HG03439 (cell line): ENCODE data around the gene RAB3A.
"Not testable (repeated sequence)": the region's sequence is repeated elsewhere in the genome, so short reads cannot be mapped to it uniquely, and the experiment has no call there.

ENCODE experiments used
- ATAC-seq: cut with Tn5 transposase; IDR thresholded peaks from one replicate; pipeline ENCODE4 v1.9.1; 2021; ENCODE audit warnings: mild to moderate bottlenecking, moderate library complexity; ENCODE audit not compliant: unreplicated experiment

The RAB3A gene

GRCh38 chr19:18224525-18225354 lies 20.9 kb upstream of the RAB3A start:
- ATAC-seq: peak; percentile 92

DNA sequence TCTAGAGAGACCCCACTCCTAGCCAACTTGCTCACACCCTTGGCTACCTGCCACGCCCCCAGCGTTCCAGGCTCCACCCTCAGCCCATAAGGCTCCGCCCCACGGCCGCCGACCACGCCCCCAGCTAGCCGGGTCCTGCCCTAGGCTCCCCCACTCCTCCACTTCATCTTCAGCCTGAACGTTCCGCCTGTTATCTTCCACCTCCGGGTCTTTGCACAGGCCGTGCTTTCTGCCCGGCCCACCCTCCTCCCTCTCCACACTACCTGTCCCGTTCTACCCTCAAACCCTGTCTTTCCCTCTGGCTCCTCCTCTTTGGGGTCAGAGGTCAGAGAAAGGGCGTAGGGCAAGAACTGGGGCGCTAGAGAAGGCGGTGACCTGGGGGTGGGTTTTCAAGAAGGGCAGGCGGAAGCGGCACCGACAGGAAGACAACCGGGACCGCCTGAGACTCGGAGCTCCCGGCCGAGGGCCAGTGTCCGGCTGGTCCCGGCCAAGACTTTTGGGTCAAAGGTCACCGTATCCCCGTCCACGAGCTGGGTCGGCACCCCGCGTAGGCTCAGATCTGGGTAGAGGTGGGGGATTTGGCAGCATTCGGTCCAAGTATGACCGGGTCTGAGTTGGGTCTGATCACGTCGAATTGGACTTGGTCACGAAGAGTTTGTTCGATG lies 20.1 kb upstream of the RAB3A start:
- peak; percentile 9 for ATAC-seq

DNA sequence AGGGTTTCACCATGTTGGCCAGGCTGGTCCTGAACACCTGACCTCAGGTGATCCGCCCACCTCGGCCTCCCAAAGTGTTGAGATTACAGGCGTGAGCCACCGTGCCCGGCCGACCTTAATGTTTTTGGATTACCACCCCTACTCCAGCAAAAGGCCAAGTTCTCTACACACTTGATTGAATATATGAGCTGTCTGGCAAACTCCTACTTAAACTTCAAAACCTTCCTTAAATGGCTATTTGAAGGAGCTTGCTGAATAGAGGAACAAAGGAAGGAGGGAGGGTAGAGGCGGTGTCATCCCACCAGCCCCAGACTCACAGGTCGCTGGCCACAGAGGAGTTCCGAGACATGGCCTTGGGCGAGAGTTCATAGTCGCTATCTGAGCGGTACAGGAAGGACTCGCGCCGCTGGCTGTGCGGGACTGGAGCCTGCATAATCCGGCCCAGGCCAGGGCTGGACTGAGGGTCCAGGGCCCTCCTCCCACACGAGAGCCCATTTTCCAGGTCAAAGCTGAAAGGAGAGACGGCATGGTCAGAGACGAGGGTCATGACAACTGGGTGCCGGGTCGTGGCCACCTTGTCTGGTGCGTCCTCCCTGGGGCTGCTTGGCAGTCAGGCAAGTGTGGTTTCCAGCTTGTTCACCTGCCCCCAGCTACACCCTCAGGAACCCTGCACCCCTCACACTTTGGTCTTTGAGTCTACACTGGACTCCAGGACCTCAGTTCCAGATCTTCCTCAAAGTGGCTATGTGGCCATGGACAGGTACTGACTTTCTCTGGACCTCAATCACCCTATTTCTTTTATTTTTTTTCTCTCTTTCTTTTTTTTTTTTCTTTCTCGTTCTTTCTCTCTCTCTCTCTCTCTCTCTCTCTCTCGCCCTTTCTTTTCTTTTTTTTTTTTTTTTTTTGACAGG lies 18.2 kb upstream of the RAB3A start:
- no peak for ATAC-seq

GRCh38 chr19:18220632-18221275 lies 16.9 kb upstream of the RAB3A start:
- ATAC-seq: no peak

DNA sequence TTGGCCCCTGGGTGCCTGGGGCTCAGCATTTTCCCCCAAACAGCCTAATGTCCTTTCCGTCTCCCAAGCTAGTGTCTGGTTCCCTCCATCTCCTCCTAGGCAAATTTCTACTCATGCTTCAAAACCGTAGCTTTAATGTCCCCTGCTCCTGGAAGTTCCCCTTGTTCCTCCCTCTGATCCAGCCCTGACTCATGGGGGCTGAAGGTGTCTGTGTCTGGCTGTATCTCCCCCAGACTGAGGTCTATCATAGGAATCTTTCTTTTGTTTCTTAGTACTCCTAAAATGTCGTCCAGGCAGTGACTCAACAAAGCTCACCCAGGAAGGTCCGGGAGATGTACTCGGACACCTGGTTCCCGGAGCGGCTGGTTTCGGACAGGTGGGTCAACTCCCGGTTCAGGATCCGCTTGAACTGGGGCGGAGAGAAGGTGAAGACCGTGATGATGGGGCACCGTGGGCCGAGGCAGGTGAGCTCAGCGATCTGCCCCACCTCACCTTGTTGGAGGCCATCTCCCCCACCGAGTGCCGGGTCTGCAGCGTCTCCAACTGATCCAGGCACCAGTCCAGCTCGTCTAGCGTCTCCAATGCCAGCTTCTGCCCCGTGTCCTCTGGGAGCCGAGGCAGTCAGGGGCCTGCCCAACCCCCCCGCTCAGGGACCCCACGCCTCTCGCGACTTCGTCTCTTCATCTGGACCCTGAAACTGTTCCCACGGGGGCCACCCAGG lies 16.2 kb upstream of the RAB3A start:
- ATAC-seq: no peak

- ATAC-seq: no peak
Measured at GRCh38 chr19:18218600-18218999, 14.8 kb upstream of the RAB3A start.

- no peak for ATAC-seq
Measured at GRCh38 chr19:18218159-18218558, 14.3 kb upstream of the RAB3A start.

DNA sequence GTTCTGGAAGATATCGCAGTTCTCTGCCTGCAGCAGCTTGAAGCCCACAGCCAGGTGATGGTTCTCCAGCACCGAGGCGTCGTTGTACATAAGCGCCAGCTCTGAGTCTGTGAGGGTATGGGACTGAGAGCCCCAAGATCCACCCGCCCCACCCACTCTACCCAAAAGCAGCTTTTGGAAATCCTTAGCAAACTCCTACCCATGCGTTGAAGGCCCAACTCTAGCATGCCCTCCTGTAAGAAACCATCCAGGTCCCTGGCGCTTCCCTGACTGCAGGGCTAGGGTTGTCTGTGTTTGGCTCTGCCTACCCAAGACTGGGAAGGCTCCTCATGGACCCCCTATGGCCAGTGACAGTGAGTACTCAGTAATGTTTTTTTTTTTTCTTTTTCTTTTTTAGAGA lies 12.9 kb upstream of the RAB3A start:
- ATAC-seq: no peak

GRCh38 chr19:18214779-18215433 lies 11.1 kb upstream of the RAB3A start:
- ATAC-seq: no peak

DNA sequence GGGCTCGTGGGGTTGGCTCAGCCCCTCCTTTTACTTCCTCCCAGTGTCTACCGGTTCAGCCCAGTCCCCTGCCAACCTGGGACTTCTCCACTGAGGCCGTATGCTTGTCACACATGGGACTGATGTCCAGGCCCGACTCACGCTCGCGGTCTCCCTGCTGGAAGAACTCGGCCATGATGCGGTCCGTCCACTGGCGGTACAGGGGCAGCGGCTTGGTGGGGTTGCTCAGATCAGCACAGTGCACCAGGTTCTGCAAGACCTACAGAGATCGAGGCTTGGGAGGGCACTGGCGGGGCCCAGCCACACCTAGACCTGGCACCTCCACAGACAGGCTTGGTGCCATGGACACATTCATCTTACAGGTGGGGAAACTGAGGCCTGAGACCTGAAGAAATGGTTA lies 7.8 kb upstream of the RAB3A start:
- ATAC-seq: no peak

GRCh38 chr19:18209912-18210311 lies 6.1 kb upstream of the RAB3A start:
- ATAC-seq: not testable (repeated sequence)

- no peak for ATAC-seq
Measured at GRCh38 chr19:18208098-18208951, 4.5 kb upstream of the RAB3A start.

GRCh38 chr19:18206018-18206417 lies 2.2 kb upstream of the RAB3A start:
- ATAC-seq: no peak

GRCh38 chr19:18205200-18205892 lies 1.5 kb upstream of the RAB3A start:
- ATAC-seq: no peak

DNA sequence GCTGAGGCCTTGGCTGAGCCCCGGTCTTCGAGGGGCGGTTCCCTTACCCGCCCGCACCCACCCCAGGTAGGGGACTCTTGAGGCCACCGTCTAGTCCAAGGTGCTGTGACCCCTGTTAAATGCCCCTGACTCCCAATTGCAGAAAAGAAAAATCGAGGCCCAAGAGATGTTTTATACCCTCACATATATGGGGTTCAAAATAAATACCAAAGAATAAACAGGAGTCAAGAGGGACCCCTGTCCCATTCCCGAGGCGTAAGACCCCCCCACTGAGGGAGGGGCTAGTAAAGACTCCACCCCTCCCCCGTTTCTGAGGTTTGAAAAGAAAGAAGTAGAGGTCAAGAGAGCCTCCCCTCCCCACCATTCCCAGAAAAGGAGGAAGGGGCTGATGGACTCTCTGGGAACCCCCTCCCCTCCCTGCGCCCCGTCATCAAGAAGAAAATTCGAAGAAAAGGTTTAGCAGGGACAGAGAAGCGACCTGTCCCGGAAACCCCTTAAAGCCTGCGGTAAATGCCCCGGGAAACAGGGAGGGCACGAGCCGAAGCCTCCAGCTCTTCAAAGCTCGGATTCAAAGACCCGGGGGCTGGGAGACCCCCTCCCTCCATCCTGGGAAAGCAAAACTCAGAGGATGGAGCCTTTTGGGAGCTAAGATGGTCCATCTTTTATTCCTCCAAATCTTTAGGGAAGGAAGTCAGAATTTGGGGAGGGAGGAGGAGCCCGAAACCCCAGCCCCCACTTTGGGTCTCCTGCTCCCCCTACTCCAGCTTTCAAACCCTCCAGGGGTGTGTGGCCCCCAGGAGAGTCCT lies 755 bp upstream of the RAB3A start:
- ATAC-seq: peak; percentile 2

GRCh38 chr19:18203408-18203862 lies 407 bp downstream of the RAB3A start:
- ATAC-seq: no peak

DNA sequence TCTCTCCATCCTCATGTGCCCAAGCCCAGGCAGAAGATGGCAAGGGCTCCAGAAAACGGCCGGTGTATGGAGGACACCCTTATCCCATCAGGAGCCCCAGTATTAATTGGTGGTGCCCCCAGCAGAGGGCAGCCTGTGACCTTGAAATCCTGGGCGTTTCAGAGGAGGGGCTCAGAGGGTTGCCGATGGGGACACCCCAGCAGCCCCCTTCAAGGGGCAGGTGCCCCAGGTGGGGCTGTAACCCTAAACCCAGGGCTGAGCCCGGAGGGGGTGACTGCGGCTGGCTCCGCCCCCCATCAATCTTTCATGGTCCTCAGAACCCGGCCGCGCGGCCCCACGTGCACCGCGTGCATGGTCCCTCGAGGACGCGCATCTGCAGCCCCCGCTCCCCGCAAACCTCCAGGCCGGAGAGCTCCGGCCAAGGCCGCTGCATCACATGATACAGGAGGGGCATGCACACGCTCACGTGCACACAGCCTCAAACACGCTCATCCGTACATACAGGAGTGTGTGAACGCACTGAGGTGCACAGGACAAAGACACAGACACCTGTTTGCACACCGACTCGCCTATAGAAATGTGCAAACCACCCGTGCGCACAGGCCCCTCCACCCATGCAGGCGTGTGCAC lies 949 bp downstream of the RAB3A start:
- no peak for ATAC-seq
